D341Med (cell line): ENCODE results near the gene ETNK2.
A peak's percentile ranks its signal among the peaks of the same experiment; 100 is the strongest.

ENCODE experiments used
- DNase-seq: peaks from one replicate; pipeline ENCODE4 v3.0.0; 2012; ENCODE audit warnings: low spot score

ETNK2 gene

DNA sequence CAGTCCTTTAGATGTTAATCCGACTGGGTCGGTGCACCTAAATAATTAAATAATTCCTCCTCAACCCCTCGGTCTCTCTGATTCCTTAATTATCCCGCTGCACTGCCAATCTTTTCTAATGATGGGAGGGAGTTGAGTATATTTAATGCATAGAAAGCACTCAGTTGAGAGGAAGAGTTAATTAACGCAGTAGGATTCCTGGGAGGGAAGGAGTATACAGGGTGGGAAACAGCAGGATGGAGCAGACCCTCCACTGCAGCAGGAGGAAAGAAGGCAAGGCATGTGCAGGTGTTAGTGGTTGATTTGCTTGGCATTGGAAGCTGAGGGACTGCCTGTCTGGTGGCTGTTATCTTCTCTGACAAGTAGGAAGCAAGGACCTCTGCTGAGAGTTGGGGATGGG, 24.2 kb upstream of the ETNK2 start:
- DNase-seq = no peak

DNA sequence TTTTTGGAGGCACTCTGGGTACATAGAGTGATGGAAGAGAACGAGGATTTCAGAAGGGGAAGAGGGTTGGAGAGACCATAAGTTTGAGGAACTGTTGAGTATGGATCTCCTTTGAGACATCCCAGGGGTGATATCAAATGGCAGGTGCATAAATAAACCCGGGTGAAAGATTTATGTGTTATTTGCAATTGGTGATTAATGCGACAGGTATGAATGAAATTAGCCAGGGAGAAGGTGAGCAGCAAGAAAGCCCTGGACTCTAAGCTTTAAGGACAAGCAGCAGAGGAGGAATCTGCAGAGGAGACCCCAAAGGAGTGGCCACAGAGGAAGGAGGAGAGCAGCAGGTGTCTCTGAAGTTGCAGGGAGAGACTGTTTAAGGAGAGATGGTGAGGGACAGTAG, 23.1 kb upstream of the ETNK2 start:
- DNase-seq = no peak

DNA sequence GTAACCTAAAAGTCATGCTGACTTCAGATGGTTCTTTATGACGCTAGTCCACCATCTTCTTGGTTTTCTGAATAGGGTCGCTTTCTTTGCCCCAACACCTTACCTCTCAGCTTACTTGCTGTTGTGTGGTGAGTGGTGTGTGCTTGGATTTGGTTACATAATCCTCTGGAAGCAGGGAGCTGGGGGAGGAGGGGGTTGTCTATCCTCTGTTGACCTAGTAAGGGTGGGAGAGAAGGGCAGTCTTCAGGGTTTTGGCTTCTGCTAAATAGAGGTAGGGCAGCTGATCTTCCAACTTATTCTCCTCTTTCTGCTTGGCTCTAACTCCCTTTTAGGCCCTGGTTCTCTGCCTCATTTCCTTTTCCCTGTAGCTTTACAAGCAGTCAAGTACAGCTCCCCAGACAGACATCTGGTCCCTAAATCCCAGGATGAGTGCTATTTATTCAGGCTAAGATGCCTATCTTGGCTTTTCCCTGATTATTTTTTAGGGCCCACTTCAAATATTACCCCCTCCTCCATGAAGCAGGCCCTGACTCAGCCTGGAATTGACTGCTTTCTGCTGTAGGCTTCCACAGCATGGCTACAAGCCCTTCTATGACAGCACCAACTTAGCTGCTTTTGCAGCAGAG, 20.7 kb upstream of the ETNK2 start:
- DNase-seq = peak; percentile 56

DNA sequence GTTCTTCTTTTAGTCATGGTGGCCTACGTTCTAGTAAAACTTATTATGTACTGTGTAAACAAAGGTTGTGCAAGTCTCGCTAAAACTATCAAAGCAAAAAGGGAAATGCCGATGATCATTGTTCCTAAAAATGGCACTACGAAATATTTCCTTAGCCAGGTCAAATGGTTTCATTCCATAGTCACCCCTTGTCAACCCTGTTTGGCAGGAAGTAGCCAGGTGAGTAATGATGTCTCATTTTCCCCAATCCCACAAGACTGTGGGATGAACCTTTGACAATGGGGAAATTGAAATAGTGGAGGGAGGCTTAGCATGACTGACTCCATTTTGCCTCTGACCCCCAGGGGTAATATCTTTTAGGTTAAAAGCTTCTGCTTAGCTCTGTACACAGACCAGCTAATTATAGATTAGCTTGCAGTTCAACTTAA, 19.9 kb upstream of the ETNK2 start:
- DNase-seq = no peak

DNA sequence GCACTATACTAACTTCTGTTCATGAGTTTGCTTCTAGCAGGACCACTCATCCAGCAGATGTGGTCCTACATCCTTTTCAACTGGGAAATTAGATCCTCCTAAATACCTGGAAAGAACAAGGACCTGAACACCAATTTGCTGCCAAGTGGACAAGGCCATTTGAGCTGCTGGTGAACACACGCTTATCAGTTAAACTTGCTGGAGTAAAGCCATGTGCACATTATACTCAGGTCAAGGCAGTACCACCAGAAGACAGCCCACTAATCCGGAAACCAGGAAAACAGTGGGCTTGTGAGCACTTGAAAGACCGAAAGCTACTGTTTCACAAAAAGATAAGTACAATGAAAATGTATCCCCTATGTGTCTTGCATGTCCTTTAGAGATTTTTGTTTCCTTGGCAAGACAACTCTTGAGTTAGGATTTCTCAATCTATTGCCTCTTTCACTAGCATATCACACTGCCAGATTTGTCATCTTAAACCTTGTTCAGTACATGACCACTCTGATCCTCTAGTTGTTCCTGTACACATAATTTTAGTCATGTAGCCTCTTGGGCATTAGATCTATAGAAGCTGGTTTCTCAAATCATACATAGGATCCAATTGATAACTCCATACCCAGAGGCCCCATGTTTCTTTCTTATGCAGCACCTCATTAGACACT, 18.8 kb upstream of the ETNK2 start:
- no peak for DNase-seq

DNA sequence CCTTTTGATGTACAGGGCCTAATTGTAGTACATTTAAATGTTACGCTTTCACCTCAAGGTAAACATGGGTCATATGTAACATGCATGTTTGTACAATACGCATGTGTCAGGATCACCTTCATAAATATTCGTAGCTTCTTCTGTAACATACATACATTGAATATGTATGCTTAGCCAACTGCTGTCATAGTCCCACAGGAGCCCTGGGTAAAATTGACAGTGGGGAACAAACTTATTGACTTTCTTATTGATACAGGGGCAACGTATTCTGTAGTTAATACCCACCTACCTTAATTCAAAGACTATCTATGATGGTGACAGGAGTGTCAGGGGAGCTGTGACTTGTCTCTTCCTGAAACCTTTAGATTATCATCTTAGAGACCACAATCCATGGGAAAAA, 18.0 kb upstream of the ETNK2 start:
- no peak for DNase-seq

DNA sequence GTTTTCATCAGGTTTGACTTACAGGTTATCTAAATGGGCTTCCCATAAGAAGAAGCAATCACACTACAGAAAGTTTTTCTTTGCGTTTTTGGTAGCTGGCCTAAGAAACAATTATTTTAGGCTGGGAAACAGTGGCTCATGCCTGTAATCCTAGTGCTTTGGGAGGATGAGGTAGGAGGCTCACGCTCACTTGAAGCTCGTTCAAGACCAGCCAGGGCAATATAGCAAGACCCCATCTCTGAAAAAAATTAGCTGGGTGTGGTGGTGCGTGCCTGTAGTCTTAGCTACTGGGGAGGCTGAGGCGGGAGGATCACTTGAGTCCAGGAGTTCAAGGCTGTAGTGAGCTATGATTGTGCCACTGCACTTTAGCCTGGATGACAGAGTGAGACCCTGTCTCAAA, 15.9 kb upstream of the ETNK2 start:
- DNase-seq = no peak

DNA sequence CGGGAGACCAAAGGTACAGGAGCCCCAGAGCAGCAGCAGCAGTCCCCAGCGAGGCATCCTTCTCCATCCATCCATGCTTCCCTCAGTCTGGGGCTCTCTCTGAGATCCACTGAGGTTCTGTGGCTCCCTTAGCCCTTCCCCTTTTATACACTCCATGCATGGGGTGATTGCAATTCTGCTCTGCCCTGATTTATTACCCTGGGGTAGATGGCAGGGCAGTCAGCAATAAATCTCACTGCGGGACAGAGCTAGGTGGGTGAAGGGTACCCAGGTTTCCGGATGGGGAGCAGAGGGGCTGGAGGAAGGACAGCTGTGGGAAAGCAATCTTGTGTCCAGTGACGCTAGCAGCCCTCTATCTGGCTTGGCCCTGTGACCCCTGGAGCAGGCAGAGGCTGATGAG, 14.4 kb upstream of the ETNK2 start, which contains the start of gene REN:
REN (minus strand) TSS at position 119 of the 400 bp plus-strand sequence; CDS start at position 75, 44 bp downstream.
- no peak for DNase-seq

DNA sequence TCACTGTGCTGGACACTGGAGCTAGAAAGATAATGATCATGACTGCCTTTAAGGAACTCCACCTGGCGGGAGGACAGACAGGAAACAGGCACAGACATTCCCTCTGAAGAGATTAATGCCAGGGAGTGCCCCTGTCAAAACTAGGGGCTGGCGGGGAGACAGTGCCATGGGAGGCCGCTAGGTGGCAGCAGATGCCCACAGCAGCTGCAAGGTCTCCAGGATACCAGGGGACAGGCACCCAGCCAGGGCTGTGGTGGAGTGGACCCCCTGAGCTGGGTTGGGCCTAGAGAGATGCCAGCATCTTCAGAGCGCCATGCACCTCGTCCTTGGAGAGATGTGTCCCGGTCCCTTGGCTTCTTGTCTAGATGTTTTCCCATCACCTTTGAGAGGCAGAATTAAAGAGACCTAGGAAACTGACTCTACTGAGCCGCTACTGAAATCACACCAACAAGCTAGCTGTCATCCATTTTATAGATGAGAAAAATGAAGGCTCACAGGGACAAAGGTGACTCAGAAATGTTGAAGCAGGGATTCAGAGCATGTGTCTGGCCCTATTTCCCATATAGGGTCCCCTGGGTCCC, 10.7 kb upstream of the ETNK2 start:
- DNase-seq = peak; percentile 95

DNA sequence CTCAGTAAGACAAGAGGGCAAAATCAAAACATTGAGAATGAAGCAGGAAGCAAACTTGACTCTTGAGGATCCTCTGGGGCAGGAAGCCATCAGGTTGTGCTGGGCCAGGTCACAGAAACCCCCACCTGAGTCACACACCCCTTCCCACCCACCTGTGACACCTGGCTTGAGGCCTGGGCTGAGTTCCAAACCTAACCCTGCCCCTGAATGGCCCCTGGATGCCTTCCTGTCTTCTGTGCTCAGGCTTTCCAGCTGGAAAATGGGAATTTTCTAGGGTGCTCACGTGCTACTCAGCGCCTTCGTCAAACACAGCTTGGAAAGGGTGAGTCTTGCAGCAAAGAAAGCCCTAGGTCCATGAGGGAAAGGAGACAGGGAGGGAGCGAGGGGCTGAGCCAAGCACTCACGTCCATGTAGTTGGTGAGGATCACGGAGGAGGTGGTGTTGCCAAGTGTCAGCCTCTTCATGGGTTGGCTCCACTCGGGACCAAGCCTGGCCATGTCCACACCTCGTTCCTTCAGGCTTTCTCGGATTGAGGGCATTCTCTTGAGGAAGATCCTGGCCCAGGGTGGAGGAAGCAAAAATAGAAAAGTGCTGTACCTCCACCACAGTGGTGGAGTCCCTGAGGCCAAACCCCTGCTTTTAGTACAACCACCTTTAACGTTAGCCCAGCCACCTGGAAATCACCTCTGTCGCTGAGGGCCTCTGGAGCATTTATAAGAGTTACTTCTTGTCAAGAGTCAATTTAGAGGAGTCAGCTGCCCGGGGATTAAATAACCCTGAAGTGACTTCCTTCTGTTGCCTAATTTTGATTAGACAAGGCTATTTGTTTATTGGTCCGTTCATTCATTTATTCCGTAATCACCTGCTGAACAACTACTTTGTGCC, 10.0 kb upstream of the ETNK2 start:
- DNase-seq = no peak

DNA sequence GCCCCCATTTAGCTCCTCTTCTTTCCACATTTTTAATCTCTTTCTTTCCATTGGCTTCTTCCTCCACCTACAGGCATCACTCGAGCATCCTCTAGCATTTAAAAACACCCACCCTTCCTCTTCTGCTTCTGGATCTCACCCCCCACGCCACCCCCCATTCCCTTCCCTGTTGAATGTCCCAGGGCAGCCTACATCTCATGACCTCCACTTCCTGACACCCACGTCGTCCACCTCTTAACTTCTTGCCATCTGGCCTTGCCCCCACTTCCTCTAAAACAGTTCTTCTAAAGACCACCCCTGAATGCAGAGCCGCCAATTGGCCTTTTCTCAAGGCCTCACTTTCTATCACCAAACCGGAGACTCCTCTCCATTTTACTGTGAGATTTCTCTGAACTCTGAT, 6.1 kb upstream of the ETNK2 start:
- no peak for DNase-seq

DNA sequence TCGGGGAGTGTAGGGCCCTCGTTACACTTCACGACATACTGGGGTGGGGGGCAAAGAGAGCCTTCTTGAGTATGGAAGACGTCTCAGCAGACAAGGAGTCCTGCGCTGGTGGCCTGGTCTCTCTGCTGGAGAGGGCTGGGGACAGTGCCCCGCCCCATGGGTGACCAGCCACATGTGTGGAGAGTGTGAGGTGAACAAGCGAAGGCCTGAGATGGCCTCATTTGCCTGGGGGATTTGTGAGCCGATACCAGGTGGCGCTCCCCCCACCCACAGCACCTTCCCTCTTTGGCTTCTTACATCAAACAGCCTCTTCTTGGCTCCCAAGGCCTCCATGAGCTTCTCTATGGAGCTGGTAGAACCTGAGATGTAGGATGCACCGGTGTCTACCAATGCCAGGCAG, 4.0 kb upstream of the ETNK2 start:
- DNase-seq = no peak

DNA sequence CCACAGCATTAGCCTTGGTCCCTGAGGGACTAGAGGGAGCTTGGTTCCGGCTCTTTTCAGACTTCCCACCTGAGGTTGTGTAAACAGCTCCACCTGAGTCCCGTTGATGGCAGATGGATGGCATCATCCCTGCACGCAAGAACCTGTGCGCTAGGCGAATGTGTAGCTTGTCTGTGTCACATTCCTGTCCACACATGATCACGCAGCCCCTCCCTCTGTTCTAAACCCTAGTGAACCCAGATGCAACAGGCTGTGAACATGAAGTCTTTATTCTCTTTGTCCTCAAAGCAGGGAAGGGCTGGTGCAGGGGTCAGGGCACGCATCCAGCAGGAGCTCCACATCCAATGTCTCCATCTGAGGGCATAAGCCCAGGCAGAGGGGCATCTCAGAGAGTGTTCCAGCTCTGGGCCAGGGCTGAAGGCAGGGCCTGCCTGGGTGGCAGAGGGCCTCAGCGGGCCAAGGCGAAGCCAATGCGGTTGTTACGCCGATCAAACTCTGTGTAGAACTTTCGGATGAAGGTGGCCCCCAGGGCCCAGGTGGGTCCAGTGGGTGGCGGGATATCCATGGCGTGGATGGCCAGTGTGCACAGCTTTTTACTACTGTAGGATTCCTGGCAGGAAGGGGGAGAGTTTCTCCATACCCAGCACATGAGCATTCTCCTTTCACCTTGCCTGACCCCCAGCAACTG, 2.9 kb upstream of the ETNK2 start:
- DNase-seq = no peak

DNA sequence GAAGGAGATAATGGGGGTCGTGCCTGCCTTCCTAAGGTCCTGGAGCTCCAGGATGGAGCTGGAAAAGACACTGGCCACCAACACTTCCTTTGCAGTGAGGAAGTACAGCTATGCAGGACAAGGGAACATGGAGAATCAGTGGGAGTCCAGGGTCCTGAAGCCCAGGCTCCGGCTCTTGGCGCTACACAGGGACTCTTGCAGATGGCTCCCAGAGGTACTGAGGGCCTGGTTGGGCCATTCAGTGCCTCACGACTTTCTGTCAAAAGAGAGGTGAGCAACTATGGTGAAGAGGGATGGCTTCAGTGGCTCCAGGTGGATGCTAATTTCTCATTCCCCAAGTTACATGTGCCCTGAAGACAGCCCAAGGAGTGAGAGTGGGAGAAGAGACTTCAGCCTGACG, 1.8 kb upstream of the ETNK2 start:
- no peak for DNase-seq

DNA sequence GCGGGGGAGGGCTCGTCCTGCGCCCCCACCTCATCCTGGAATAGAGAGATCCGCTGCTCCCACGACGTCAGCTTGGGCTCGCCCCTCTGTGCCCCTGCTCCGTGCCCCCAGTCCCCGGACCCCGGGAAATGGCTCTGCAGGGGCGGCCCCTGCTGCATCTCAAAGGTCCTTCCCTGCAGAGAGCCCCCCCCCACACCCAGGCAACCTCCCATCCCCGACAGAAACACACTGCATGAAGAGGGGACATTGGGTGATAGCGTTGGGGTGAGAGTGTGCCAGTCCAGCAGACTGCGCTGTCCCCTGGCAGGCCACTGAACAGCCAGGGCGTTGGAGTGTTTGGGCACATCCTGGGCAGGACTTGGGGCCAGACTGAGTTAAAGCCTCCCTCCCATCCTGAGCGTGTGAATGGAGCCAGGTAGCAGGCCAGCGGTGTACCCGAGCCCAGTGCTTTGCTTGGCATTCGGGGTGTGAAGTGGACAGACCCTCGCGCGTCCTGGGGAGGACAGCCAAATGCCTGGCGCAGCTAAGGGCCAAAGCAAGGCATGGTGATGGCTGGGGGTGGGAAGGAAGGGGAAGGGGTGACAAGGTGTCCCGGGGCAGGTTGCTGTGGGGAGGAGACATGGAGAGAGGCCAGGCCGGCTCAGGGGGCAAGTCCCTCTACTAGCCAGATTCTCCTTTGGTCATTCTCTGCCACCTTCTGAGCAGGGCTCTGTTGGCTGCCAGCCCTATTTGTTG, 633 bp upstream of the ETNK2 start:
- no peak for DNase-seq

DNA sequence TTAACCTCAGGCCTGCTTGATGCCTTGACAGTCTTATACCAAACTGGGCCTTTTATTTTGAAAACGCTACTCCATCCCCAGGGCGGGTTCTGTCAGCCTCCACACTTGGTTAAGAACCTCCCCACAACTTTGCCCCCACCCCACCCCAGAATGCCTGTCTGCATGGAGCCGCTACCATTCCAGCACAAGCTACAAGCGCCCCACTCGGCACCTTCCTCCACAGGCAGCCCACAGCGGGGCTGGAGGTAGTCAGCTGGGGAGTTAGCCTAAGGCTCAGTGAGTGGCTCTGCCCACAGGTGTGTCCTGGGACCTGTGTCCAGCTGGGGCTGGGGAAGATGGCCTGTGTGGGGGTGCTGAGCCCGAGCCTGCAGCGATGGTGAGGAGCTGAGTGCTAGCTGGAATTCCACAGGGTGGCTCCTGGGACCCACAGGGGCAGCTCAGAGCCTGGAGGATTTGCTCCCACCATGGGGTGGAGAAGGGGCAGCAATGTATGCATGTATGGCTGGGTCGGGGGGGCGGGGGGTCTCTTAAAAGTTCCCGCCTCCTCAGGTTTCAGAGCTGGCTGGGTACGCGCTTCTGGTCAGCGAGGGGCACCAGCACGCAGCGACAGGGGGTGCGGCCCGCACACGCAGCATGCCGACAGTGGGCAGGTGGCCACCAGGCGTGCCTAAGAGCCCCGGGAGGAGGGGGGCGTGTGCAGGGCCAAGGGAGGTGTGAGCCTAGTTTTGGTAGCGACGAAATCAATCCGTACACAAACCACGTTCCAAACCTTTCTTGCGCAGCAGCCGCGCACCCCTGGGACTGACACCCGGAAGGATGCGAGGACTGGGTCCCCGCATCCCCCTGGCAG, 917 bp downstream of the ETNK2 start:
- peak; percentile 56 for DNase-seq

DNA sequence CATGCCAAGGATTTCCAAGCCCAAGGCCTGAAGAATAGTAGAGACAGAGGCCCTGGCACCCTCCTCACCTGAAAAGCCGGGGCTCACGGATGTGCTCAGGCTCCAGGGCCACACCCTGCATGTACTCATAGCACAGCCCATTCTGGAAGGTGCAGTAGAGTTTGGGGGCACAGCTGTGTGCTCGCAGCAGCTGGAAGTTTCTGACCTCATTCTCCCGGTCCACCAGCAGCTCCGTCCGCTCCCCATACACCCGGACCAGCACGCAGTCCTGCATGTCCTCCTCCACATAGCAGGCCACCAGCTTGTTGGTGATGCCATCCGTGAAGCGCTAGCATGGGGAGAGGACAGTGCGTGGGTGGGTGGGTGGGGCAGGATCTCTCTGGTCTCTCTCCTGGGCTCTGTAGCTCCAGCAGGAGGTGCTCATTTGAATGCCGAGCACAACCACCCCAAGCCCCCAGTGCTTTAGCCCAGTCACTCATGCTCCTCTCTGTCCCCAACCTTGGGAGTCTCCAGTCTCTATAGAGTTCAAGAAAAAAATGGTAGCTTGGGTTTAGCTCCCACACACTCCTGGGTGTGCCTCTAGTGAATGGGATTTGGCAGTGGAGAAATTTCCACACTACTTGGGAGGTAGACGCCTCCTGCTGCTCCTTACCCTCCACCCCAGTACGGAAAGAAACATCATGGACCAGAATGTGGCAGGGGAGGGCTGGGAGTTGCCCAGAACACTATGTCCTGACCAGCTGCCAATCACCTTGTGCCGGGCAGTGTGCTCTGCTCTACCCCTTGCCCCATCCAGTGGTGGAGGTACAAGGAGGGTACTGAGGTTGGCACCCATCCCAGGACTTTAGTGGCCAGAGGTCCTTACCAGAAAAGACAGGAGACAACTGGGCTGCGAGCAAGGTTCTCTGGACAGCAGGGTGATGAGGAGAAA, 1.9 kb downstream of the ETNK2 start:
- no peak for DNase-seq

DNA sequence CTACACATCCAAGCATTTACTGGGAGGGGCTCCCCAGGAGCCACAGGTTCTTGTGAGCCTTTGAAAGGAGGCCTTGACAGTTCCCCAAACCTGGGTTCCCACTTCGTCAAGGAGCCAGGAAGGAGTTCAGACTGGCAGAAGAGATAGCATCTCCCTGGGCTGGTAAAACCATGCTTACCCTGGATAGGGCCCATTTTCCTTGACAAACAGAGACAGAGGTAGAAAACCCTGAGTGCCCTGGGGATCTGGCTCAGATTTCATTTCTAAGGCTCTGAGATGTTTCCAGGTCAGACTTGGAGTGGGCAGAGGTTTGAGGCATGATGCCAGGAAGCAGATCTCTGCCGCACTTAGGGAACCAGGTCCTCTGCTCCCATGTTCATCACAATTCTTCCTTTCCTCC, 2.7 kb downstream of the ETNK2 start:
- no peak for DNase-seq
